ENCODE results near the gene ABTB1.
A peak's percentile ranks its signal among the peaks of the same experiment; 100 is the strongest.
"Not testable (repeated sequence)": the region's sequence is repeated elsewhere in the genome, so short reads cannot be mapped to it uniquely, and the experiment has no call there.

The ABTB1 gene

DNA sequence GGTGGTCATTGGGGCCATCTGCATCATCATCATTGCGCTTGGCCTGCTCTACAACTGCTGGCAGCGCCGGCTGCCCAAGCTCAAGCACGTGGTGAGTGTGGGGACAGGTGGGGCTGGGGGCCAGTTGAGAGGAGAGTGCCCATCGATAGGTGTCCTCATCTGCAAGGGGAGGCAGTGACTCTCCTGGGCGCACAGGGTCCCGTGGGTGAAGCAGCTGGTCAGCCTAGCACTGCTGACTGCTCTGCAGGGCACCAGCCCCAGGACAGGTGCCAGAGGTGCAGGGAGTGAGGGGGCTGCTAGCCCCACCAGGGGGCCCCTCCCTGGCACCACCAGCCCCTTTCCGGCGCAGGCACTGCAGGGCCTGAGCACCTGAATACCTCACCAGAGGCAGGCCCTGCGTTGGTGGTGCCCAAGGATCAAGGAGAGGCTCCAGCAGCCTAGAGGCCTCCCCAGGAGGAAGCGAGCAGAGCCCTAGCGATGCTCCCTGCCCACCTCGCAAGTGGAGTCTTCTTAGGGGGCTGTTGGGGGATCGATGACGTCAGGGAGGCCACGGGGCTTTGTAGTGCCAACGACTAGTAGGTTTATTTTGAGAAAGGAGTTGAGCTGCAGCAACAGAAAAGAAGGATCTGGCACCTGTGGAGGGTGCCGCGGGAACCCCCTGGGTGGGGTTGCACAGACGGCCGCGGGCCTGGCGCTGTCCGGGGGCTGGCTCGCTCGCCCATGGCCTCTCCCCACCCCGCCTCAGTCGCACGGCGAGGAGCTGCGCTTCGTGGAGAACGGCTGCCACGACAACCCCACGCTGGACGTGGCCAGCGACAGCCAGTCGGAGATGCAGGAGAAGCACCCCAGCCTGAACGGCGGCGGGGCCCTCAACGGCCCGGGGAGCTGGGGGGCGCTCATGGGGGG lies 976 bp upstream of the ABTB1 start:
- DNase-seq (ENCODE audit: low spot score), result no peak

DNA sequence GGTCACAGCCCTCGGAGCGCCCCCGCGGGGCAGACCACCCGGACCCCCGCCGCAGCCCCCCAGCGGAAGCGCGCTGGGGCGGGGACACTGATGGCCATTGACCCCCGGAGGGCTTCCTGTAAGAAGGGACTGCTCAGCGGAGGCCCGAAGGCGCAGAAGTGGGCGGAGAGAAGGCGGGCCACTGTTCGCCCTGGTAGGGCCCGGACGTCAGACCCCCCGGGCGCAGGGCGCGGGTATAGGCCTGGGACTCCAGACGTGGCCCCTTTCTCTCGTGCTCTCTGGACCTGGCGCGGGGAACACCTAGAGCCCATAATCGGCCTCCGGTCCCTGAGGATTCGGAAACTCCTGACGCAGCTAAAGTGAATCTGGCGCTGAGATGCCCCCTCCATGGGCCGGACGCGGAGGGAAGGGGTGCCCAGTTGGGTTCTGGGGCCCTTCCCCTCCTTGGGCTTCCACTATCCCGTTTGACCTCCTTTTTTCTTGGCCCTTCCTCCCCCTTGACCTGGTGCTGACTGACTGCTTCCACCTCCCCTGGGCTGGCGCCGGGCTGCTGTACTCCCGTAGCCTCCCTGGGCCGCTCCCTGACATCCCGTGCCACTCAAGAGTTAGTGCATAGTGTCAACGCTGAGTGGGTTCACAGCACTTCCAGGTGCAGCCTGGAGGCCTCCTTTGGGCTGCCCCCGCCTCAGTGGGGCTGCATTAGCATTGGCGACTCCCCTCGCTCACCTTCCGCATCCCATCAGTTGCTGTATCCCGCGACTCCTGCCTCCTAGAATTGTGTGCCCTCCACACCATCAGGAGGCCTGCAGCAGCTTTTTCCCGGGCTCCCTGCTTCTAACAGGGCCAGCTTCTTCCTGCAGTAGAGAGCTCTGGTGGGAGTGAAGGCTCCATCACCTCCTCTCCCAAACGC lies 694 bp downstream of the ABTB1 start:
- DNase-seq (ENCODE audit: low spot score), result peak; percentile 22

DNA sequence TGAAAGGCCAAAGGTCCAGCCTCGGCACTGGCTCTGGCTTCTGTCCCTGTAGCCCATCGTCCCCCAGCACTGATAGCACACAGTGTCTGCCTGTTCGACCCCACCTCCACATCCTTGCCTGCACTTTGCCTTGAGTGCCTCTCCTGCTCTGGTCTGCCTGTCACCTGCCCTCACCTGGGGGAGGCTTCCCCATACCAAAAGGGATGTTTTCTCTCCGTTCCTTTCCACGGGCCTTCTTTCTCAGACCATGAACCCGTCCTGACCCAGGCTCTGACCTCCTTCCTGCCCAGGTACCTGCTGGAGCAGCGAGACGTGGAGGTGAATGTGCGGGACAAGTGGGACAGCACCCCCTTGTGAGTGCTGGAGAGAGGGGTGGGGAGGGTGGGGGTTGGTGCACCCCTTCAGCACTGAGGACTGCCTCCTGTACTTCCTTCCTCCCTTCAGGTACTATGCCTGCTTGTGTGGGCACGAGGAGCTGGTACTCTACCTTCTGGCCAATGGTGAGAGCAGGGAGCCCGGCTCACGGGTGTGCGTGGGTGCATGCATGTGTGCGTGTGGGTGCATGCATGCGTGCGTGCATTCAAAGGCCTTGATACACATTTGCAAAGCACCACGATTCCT lies 1.5 kb downstream of the ABTB1 start:
- DNase-seq (ENCODE audit: low spot score), result no peak

DNA sequence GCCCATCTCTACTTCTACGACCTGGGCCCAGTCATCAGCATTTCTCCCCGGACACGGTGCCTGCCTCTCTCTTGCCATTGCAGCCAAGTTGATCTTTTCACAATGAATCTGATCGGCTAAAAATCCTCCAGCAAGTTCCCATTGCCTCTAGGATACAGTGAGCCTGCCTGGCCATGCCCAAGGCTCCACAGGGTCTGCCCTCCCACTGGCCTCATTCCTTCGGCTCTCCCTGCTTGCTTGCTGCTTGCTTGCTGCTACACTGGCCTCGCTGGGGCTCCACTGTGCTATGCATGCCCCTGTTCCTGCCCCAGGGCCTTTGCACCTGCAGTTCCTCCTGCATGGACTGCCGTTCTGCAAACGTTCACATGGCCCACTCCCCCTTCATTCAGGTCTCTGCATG lies 2.0 kb downstream of the ABTB1 start:
- no peak for DNase-seq (ENCODE audit: low spot score)

DNA sequence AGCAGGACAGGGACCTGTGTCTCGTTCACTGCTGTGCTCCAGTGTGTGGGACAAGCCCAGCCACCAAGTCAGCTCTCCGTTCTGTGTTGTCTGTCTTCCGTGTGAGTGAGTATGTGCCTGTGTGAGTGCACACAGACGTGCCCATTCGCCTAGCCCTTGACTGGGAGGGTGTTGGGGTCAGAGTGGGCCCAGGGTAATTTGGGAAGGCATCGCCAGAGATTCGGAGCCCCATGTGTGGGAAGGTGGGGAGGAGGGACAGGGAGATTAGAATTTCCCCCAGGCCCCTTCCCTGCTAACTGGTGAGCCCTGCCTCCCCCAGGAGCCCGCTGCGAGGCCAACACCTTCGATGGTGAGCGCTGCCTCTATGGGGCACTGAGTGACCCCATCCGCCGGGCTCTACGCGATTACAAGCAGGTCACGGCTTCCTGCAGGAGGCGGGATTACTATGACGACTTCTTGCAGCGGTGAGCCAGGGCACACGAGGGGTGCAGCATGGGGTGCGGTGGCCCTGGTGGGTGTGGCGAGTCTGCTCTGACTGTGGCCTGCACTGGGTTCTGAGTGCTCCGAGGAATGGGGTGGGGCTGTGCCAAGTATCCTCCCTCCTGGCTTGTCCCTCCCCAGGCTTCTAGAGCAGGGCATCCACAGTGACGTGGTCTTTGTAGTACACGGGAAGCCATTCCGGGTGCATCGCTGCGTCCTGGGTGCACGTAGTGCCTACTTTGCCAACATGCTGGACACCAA lies 3.1 kb downstream of the ABTB1 start:
- no peak for DNase-seq (ENCODE audit: low spot score)

DNA sequence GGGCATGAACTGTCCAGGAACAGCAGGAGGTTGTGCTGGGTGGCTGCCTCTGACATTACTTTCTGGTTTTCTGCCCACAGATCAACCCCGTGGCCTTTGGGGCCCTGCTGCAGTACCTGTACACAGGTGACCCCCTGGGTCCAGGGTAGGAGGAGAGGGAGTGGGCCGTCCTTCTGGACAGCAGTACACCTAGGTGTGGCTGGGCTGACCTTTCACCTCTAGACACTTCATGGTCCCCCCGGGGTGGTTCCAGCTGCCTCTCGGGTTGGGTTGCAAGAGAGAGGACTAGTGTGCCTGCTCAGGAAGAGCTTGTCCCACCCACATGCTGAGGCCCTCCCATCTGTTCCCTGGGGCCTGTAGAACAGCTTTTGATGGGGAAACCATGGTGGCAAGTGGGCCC lies 3.7 kb downstream of the ABTB1 start:
- DNase-seq (ENCODE audit: low spot score), result no peak

DNA sequence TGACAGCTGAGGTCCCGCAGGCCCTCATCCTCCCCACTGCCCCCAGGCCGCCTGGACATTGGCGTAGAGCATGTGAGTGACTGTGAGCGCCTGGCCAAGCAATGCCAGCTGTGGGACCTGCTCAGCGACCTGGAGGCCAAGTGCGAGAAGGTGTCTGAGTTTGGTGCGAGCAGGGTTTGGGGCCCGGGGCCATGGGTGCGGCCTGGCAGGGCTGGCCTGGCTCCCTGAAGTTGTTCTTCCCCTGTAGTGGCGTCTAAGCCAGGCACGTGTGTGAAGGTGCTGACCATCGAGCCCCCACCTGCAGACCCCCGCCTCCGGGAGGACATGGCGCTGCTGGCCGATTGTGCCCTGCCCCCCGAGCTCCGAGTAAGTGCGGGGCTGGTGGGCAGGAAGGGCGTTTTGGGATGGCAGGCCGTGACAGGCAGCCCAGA lies 4.2 kb downstream of the ABTB1 start:
- no peak for DNase-seq (ENCODE audit: low spot score)

DNA sequence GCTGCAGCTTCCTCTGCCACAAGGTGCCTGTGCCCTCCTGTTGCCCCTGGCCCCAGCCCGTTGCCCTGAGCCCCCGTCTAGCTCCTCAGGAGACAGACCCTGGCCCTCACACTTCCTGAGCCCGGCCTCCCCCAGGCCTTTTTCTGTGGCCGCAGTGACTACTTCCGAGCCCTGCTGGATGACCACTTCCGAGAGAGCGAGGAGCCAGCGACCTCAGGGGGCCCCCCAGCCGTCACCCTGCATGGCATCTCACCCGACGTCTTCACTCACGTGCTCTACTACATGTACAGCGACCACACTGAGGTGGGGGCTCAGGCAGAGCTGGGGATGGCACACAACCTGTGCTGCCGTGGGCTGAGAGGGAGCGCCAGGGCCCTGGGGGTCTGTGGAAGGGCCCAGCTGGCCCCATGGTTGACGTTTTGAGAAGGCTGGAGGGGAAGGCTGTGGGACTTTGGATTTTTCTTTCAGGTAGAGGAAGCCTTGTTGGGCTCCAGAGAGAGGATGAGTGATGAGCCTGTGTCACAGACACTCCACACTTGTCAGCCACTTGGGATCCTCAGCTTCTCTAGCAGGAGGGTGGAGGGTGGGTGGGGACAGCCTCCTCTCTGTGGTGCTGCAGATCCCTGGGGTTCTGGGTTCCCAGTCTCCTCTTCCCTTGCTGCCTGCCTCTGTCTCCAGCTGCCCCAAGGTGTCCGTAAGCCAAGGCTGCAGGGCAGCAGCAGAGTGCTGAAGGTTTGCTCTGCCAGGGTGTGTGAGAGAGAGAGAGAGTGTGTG lies 5.0 kb downstream of the ABTB1 start:
- DNase-seq (ENCODE audit: low spot score), result no peak

DNA sequence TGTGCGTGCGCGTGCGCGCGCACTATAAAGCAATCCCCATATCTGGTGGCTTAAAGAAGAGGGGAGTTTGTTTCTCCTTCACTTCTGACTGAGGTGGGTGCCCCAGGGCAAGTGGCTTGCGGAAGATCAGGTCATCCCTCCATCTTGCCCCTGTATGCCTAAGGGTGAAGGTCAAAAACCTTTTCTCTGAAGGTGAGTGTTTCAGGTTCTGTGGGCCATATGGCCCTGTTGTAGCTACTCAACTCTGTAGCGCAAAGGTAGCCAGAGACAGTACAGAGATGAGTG lies 5.5 kb downstream of the ABTB1 start:
- DNase-seq (ENCODE audit: low spot score), result no peak

DNA sequence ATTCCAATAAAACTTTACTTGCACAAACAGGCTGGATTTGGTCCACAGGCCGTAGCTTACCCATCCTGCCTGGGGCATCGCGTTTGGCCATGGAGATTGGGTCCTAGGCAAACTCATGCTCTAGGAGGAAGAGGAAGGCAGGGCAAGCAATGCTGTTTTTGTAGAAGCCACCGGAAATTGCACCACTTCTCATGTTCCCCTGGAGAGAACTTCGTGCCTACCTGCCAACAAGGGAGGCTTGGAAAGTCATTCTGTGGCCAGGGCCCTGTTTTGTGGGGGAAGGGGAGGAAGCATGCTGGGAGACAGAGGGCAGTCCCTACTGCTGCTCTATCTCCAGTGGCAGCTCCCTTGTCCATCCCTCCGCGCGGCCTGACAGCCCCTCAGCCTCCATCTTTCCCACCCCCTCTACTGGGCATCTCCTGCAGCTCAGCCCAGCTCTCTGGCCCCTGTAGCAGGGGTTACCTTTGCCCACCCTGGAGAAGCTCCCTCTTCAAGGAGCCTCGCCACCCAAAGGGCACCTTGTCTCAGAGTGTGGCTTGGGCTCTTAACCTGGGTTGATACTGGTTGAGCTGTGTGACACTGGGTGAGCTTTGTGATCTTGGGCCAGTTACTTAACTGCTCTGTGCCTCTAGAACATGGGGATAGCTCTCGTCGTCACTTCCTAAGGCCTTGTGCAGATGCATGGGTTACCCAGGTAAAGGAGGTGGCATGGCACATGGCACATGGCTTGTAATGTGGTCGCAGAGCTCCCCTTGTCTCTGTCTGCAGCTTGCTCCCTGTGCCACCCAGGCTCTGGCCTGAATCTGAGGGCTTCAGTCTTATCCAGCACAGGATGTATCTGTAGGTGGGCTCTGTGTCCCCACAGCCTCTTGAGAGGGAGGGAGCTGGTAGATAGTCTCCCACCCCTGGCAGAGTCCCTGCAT lies 6.1 kb downstream of the ABTB1 start:
- no peak for DNase-seq (ENCODE audit: low spot score)

DNA sequence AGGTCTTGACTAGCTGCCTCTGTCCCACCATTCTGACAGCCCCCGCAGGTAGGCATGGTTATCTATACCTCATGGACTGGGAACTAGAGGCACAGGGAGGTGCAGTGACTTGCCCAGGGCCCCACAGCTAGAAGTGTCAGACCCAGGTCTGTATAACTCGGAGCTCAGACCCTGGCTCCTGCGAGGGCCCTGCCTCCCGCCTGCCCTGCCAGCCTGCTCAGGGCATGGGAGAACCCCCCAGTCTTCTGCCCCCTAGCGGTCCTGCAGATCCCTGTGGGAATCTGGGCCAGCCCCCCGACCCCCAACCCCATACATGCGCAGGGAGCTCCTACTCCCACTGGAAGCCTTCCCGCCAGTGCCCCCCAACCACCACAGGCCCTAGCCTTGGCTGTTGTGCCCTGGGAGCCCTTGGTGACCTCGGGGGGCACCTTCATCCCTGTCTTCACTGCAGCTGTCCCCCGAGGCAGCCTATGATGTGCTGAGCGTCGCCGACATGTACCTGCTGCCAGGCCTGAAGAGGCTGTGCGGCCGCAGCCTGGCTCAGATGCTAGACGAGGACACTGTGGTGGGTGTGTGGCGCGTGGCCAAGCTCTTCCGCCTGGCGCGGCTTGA lies 6.9 kb downstream of the ABTB1 start:
- no peak for DNase-seq (ENCODE audit: low spot score)

DNA sequence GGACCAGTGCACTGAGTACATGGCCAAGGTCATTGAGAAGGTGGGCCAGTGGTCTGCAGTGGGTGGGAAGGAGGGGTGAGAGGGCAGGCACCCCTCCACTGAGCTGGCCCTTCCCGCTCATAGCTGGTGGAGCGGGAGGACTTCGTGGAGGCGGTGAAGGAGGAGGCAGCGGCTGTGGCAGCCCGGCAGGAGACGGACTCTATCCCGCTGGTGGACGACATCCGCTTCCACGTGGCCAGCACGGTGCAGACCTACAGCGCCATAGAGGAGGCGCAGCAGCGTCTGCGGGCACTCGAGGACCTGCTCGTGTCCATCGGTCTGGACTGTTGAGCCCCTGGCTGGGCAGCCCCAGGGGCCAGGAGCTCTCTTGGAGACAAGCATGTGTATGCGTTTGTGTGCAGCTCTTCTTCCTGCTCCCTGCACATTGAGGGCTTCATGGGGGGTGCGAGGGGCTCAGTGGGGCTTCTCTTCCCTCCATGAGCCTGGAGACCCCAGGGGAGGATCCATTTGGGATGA lies 7.5 kb downstream of the ABTB1 start:
- DNase-seq (ENCODE audit: low spot score), result no peak

DNA sequence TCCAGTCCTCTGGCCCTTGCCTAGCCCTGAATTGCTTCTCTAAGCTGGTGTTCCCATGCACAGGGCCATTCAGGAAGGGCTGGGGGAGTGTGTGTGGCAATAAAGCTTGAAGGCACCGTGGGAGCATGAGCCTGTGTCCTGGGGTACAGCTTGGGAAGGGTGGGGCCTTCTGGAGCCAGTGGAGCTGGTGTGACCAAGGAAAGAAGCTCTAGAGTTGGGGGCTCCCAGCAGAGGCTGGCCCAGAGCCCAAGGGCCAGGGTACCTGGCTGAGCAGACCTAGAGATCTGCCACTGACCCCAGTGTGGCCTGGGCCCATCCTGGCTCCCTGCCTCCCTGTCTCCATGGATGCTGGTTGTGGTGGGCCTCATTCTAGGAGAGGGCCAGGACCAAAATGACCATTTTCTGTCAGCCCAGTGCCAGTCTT lies 8.1 kb downstream of the ABTB1 start:
- no peak for DNase-seq (ENCODE audit: low spot score)

DNA sequence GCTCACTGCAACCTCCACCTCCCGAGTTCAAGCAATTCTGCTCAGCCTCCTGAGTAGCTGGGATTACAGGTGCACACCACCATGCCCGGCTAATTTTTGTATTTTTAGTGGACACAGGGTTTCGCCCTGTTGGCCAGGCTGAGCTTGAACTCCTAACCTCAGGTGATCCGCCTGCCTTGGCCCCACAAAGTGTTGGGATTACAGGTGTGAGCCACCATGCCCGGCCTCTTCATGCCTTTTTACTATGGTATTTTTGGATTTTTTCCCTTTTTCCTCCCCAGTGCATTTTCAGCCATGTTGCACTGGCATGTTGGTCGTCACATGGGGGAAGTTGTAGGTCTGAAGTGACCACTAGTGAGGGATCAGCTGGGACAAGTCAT lies 9.4 kb downstream of the ABTB1 start:
- not testable (repeated sequence) for DNase-seq (ENCODE audit: low spot score)

DNA sequence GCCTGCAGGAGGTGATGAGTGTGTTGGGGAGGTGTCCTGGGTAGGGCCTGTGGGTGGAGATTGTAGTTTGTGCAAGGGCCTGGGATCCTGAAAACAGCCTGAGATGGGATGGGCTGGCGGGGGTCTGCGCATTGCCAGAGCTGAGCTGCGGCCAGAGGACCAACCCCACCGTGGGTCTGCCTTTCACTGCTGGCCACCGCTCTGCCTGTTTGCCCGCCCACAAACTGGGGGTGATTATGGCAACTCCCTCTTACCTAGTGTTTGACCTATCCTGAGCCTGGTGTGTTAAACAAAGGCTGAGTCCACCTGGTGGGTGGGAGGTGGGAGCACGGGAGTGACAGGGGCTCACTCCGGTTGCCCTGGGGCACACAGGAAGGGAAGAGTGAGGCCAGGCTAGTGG lies 9.8 kb downstream of the ABTB1 start:
- DNase-seq (ENCODE audit: low spot score), result no peak

DNA sequence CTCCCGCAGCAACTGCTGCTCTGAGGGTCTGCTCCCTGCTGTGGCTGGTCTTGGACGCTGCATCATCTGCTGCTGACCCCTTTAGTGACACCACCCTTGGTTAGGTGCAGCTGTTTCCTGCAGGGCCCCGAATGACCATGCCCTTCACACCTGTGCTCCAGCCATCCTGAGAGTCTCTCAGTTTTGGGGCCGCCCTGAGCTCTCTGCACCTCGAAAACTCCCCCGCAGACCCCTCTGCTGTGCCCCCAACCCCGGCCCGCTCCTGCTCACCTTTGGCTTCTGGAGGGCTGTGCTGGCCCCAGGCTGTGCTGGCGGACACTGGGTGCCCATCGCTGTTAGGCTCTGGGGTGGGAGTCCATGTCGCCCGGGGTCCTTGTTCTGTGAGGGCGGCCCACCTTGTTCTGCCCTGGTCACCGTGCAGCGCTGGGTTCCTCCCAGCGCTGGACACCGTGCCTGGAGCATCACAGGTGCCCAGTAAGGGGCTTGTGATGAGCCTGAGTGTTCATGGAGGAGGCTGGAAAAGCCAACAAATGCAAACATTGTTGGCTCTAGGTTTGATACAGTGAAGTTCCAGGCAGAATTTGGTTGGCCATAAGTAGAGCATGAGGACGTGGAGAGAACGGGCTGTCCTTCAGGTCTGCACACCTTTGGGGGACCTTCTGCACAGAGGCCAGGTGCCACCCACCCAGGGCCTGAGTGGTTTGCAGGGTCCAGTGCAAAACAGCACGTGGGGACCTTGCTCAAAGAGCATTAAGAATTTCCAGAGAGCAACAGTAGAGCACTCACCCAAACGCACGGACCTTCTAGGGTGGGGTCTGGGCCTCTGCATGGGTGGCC lies 12.3 kb downstream of the ABTB1 start:
- DNase-seq (ENCODE audit: low spot score), result no peak

DNA sequence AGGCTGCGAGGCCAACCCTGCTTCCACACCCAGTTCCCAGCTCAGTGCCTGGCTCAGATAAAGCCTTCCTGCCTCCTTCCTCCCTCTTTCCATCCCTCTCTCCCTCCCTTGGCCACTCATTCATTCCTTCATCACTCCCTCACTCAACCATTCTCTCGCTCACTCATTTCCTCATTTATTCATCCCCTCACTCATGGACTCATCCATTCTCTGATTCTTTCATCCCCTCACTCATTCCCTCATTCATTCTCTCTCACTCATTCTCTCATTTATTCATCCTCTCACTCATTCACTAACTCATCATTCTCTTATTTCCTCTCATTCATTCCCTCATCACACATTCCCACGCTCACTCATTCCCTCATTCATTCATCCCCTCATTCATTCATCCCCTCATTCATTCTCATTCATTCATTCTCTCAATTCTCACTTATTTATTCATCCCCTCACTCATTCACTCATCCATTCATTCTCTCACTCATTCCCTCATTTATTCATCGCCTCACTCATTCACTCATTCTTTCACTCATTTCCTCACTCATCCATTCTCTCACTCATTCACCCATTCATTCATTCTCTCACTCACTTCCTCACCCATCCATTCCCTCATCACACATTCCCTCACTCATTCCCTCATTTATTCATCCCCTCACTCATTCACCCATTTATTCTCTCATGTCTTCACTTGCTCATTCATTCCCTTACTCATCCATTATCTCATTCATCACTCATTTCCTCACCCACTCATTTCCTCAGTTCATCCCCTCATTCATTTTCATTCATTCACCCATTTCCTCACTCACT lies 13.2 kb downstream of the ABTB1 start:
- DNase-seq (ENCODE audit: low spot score), result no peak

DNA sequence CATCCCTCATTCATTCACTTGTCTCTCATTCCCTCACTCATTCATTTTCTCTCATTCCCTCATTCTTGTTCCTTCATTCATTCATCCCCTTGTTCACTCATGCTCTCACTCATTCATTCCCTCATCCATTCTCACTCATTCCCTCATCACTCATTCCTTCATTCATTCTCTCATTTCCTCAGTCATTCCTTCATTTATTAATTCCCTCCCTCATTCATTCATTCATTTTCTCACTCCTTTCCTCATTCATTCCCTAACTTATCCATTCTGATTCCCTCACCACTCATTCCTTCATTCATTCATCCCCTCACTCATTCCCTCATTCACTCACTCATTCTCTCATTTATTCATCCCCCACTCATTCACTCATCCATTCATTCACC lies 13.8 kb downstream of the ABTB1 start:
- no peak for DNase-seq (ENCODE audit: low spot score)

All from COLO829 (cell line).